IMR-90 (cell line): Measurements from ENCODE around the gene CYP26B1. TPM values are rescaled to one million over a fixed set of nuclear protein-coding genes. Genes with fewer than 3 reads are reported as not detected.

ENCODE experiments used
- ATAC-seq: fragments of 200-7000 bp; cut with Tn5 transposase; 2 replicates; pipeline ENCODE4 v1.9.1; 2020; ENCODE audit warnings: low read depth, mild to moderate bottlenecking, moderate library complexity
- BruUV-seq: library from RNA; stranded (reverse); fragments of 400-500 nt; replicated peaks from 2 replicates; lab custom pipeline; 2021; lab: Mats Ljungman, UMichigan
- CTCF ChIA-PET: fragments of 300-600 bp; formaldehyde crosslinking; extraction: SDS; loops from one replicate; lab custom pipeline; 2021; ENCODE audit warnings: antibody characterized with exemption; lab: Yijun Ruan, JAX
- POLR2A ChIA-PET: fragments of 300-600 bp; sonication (Branson Sonifier 250); formaldehyde crosslinking; loops from one replicate; lab custom pipeline; 2022; ENCODE audit warnings: antibody characterized with exemption; ENCODE audit not compliant: unreplicated experiment; lab: Charles Lee
- DNase-seq: peaks from one replicate; pipeline ENCODE4 v3.0.0; 2013
- H2AFZ ChIP-seq: replicated peaks from 2 replicates; pipeline ENCODE3; 2013; ENCODE audit warnings: low read length, mild to moderate bottlenecking; ENCODE audit not compliant: poor library complexity
- H2AK5ac ChIP-seq: 2 replicates; pipeline ENCODE4 v1.6.1; 2013; ENCODE audit warnings: low read depth, low read length, inconsistent platforms
- H2AK9ac ChIP-seq: replicated peaks from 2 replicates; pipeline ENCODE3; 2013; ENCODE audit warnings: mild to moderate bottlenecking, low read depth, low read length, moderate library complexity; ENCODE audit not compliant: poor library complexity
- H2BK120ac ChIP-seq: 2 replicates; pipeline ENCODE4 v1.6.1; 2013; ENCODE audit warnings: low read depth, low read length, inconsistent platforms
- H2BK15ac ChIP-seq: 3 replicates; pipeline ENCODE4 v1.6.1; 2013; ENCODE audit warnings: low read depth, low read length, inconsistent platforms
- H2BK20ac ChIP-seq: 2 replicates; pipeline ENCODE4 v1.6.1; 2013; ENCODE audit warnings: low read depth, mild to moderate bottlenecking, inconsistent platforms, low read length, moderate library complexity
- H2BK5ac ChIP-seq: 2 replicates; pipeline ENCODE4 v1.6.1; 2013; ENCODE audit warnings: mild to moderate bottlenecking, low read depth, low read length, inconsistent platforms; ENCODE audit not compliant: poor library complexity, severe bottlenecking
- H3K14ac ChIP-seq: replicated peaks from 2 replicates; pipeline ENCODE4 v1.6.1; 2013; ENCODE audit warnings: low read depth, low read length, inconsistent platforms
- H3K18ac ChIP-seq: 2 replicates; pipeline ENCODE4 v1.6.1; 2013; ENCODE audit warnings: low read depth, low read length, control low read depth
- H3K23ac ChIP-seq: 2 replicates; pipeline ENCODE4 v1.6.1; 2013; ENCODE audit warnings: low read depth, low read length, inconsistent platforms
- H3K27ac ChIP-seq: 2 replicates; pipeline ENCODE4 v1.5.1; 2013; ENCODE audit warnings: mild to moderate bottlenecking, control low read depth, low read length; ENCODE audit not compliant: insufficient read depth
- H3K27me3 ChIP-seq: 2 replicates; pipeline ENCODE4 v1.6.1; 2013; ENCODE audit warnings: low read length; ENCODE audit not compliant: control insufficient read depth, insufficient read depth
- H3K36me3 ChIP-seq: 2 replicates; pipeline ENCODE4 v1.6.1; 2013; ENCODE audit warnings: low read length, mixed read lengths; ENCODE audit not compliant: control insufficient read depth, insufficient read depth
- H3K4ac ChIP-seq: 2 replicates; pipeline ENCODE4 v1.6.1; 2013; ENCODE audit warnings: low read depth, low read length, inconsistent platforms
- H3K4me1 ChIP-seq: 2 replicates; pipeline ENCODE4 v1.6.1; 2013; ENCODE audit warnings: low read length, mixed read lengths; ENCODE audit not compliant: control insufficient read depth, insufficient read depth
- H3K4me2 ChIP-seq: 2 replicates; pipeline ENCODE4 v1.6.1; 2013; ENCODE audit warnings: low read depth, mild to moderate bottlenecking, control low read depth, low read length, moderate library complexity
- H3K4me3 ChIP-seq: 2 replicates; pipeline ENCODE4 v1.5.1; 2013; ENCODE audit warnings: low read depth, mild to moderate bottlenecking, control low read depth, low read length, moderate library complexity; ENCODE audit not compliant: insufficient read depth
- H3K56ac ChIP-seq: 2 replicates; pipeline ENCODE4 v1.6.1; 2013; ENCODE audit warnings: low read length, inconsistent platforms; ENCODE audit not compliant: insufficient read depth; ENCODE audit errors: extremely low read depth
- H3K79me1 ChIP-seq, 2 experiments: 2 replicates each; pipeline ENCODE4 v1.6.1; 2013; ENCODE audit warnings: low read length in 2 of 2, inconsistent platforms in 1 of 2, low read depth in 1 of 2
- H3K9ac ChIP-seq: 2 replicates; pipeline ENCODE4 v1.6.1; 2013; ENCODE audit warnings: low read depth, low read length, control low read depth
- H3K9me1 ChIP-seq: 2 replicates; pipeline ENCODE4 v1.6.1; 2013; ENCODE audit warnings: low read length, inconsistent platforms; ENCODE audit not compliant: insufficient read depth
- H3K9me3 ChIP-seq: 2 replicates; pipeline ENCODE4 v1.6.1; 2013; ENCODE audit warnings: low read length; ENCODE audit not compliant: control insufficient read depth, insufficient read depth
- H4K20me1 ChIP-seq: 2 replicates; pipeline ENCODE4 v1.6.1; 2013; ENCODE audit warnings: low read length, inconsistent platforms; ENCODE audit not compliant: insufficient read depth
- H4K5ac ChIP-seq: 2 replicates; pipeline ENCODE4 v1.6.1; 2013; ENCODE audit warnings: mild to moderate bottlenecking, low read depth, low read length, control low read depth
- H4K8ac ChIP-seq, 2 experiments: 2 replicates each; pipeline ENCODE4 v1.6.1; 2013; ENCODE audit warnings: low read depth in 2 of 2, low read length in 2 of 2, control low read depth in 1 of 2, inconsistent platforms in 1 of 2
- H4K91ac ChIP-seq: 2 replicates; pipeline ENCODE4 v1.6.1; 2013; ENCODE audit warnings: low read depth, low read length, inconsistent platforms; ENCODE audit not compliant: insufficient read depth
- FOS ChIP-seq: fragments of 150-350 bp; IDR thresholded peaks from 2 replicates; pipeline ENCODE4 v1.6.1; 2016; ENCODE audit warnings: low read depth, low read length
- POLR2A ChIP-seq: IDR thresholded peaks from 2 replicates; pipeline ENCODE4 v1.6.1; 2012; ENCODE audit warnings: mild to moderate bottlenecking, low read depth, low read length
- WGBS, 2 experiments: methylation state at CpG; one replicate each; pipeline versions ENCODE4 v1.1.5 to v1.1.7; 2013; ENCODE audit warnings: missing lambda C conversion rate in 2 of 2; ENCODE audit not compliant: insufficient read length in 1 of 2; ENCODE audit errors: extremely low coverage in 2 of 2; 5-methylcytosine and 5-hydroxymethylcytosine counted together
- dilution Hi-C: fragments of 300-500 bp; cut with HindIII; formaldehyde crosslinking; loops from one replicate; pipeline ENCODE4 v1.14.3; 2018; ENCODE audit warnings: low sequenced_read_pairs; ENCODE audit not compliant: unreplicated experiment
- in situ Hi-C: fragments of 300-500 bp; cut with MboI; formaldehyde crosslinking; loops from 3 replicates; pipeline ENCODE4 v1.14.3; 2019; ENCODE audit warnings: low sequenced_read_pairs, inconsistent platforms, mixed read lengths
- intact Hi-C: fragments of 100-400 bp; cut with micrococcal nuclease; formaldehyde crosslinking; loops from 2 replicates; pipeline ENCODE4 v1.10.0; 2022
- polyA plus RNA-seq, 3 experiments: library from polyadenylated mRNA; depleted of rRNA; stranded (reverse); fragments of >200 nt; gene quantifications; 2 replicates each; pipeline ENCODE4 v1.2.3, GENCODE V29; 2012; ENCODE audit warnings: low replicate concordance in 1 of 3
- total RNA-seq: library from RNA; depleted of rRNA; stranded (reverse); fragments of >200 nt; gene quantifications from 2 replicates; pipeline ENCODE4 v1.2.3, GENCODE V29; 2012

The CYP26B1 gene
- total and polyA plus RNA-seq, 2 of the 4 experiments (the other 2 are of a cell fraction) = 0.02 TPM; not detected in 1

DNA sequence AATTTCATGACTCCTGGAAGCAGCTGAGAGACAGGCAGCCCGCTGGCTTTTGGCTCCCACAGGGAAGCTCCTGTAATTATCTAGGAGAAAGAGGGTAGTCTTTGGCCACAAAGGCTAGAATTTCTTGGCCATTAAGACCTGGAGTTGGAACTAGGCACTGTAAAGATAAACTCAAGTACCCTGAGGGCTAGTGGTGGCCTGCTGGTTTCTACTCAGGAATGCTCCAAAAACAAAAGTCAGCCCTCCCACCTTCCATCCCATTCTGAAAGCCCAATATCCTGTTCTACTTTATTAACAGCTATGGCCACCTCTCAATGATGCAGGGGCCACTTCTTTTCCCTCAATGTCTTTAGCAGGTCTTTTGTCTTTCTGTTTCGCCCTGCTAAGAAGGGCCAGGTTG, 34.0 kb upstream of the CYP26B1 start:
- no peak overlapping the region for H4K5ac ChIP-seq
- no peak overlapping the region for H4K91ac ChIP-seq
- H2BK120ac ChIP-seq = no peak overlapping the region
- in situ Hi-C loops (no loop called here), dilution Hi-C loops (no loop called here), intact Hi-C loops (no loop called here)
- TF ChIP-seq FOS (no peak), POLR2A (no peak)
- H2AFZ ChIP-seq = no peak overlapping the region
- ATAC-seq = no peak
- ChIA-PET CTCF (interaction anchor here (0.6 kb wide), 1 partner anchor 837 kb away, joined by 3 read pairs; no protein-coding TSS in a partner anchor), POLR2A (interaction anchor here (0.6 kb wide), 1 partner anchor 29 kb away, joined by 3 read pairs; no protein-coding TSS in a partner anchor)
- H3K9ac ChIP-seq = no peak overlapping the region
- no peak overlapping the region for H2AK5ac ChIP-seq
- no TSS peak for BruUV-seq
- no peak overlapping the region for H3K4me2 ChIP-seq
- H3K4me1 ChIP-seq = no peaks in the 10 kb centered on the region
- DNase-seq = no peak
- no peak overlapping the region for H3K4ac ChIP-seq
- no CpG with 5 or more reads among the region's 2 CpGs for WGBS, 2 experiments
- no peak overlapping the region for H3K27ac ChIP-seq
- H2BK20ac ChIP-seq = no peak overlapping the region
- no peak overlapping the region for H3K14ac ChIP-seq
- no peak overlapping the region for H2AK9ac ChIP-seq
- H2BK5ac ChIP-seq = no peak overlapping the region
- no peak overlapping the region for H3K23ac ChIP-seq
- H4K20me1 ChIP-seq = no peaks in the 10 kb centered on the region; the same call in 1 of the 2 replicates
- H3K18ac ChIP-seq = no peak overlapping the region
- H3K79me1 ChIP-seq = no peaks in the 10 kb centered on the region
- H3K9me3 ChIP-seq = no peaks in the 10 kb centered on the region
- no peaks in the 10 kb centered on the region for H3K27me3 ChIP-seq
- no peak overlapping the region for H2BK15ac ChIP-seq
- H4K8ac ChIP-seq = no peak overlapping the region
- peaks cover 10% of the 10 kb centered on the region for H3K36me3 ChIP-seq
- H3K4me3 ChIP-seq = no peak overlapping the region
- H3K56ac ChIP-seq = no peak overlapping the region
- peaks cover 2% of the 10 kb centered on the region; the same call in 1 of the 2 replicates for H3K9me1 ChIP-seq
